Transverse colon (tissue), 4 donors: ENCODE data around the gene PKP1.

ENCODE experiments used
- CTCF ChIP-seq, 5 experiments: fragments of 200-600 bp in 3 of 5; fragments of 450-650 bp in 2 of 5; sonication (generic) in 3 of 5; IDR thresholded peaks; 1 replicate in 2 of 5; 2 replicates in 3 of 5; pipeline ENCODE4 v1.5.1; 2016 to 2017; ENCODE audit warnings: antibody characterized with exemption in 5 of 5, inconsistent platforms in 3 of 5, mild to moderate bottlenecking in 2 of 5, moderate library complexity in 1 of 5
- EP300 ChIP-seq: sonication (generic); formaldehyde crosslinking; IDR thresholded peaks from one replicate; pipeline ENCODE4 v1.6.1; 2017; ENCODE audit warnings: antibody characterized with exemption, low read depth
- POLR2A ChIP-seq: fragments of 450-650 bp; IDR thresholded peaks from one replicate; pipeline ENCODE4 v1.6.1; 2016; ENCODE audit warnings: antibody characterized with exemption, mild to moderate bottlenecking, moderate library complexity
- POLR2AphosphoS5 ChIP-seq, 3 donors: sonication (generic); formaldehyde crosslinking; IDR thresholded peaks; one replicate each; pipeline ENCODE4 v1.6.1; 2016; ENCODE audit warnings: antibody characterized with exemption in 3 of 3

DNA sequence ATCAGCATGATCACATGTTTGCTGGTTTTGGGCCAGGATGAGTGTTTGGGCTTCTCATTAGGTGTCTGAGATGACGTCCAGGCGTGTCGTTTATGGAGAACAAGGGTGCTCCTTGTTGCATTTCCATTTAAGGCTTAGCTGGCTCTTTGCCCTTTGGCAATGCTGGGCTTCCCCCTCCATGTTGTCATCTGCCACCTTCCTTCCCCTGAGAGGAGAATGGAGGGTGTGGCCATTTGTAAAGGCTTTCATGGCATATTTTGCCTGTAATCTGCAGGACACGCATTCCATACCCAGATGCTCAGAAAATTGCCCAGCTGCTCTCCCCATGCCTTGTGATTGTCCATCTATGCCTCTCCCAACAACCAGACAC is 27.7 kb downstream of the PKP1 start:
- TF ChIP-seq POLR2AphosphoS5 (IDR thresholded peaks at IDR 0.05) (no peak), POLR2A (no peak), CTCF (IDR thresholded peaks at IDR 0.05) (no peak), EP300 (no peak)
